Stomach (tissue), 9 donors: ENCODE results near the gene CCDC116. TPM values are rescaled to one million over a fixed set of nuclear protein-coding genes. Genes with fewer than 3 reads are reported as not detected.

Experiments
- DNase-seq, 2 donors: peaks; one replicate each; pipeline versions ENCODE4 v3.0.0 to v3.0.0-alpha.2; 2013 to 2019
- H3K27ac ChIP-seq, 5 donors: fragments of 200-600 bp in 4 of 5; sonication (generic) in 4 of 5; one replicate each; pipeline ENCODE4 v1.5.1; 2013 to 2019; ENCODE audit warnings: mild to moderate bottlenecking in 1 of 5, moderate library complexity in 1 of 5
- H3K27me3 ChIP-seq, 3 donors: fragments of 200-600 bp; sonication (generic); one replicate each; pipeline ENCODE4 v1.5.1; 2017 to 2019; ENCODE audit warnings: mixed run types in 1 of 3
- H3K36me3 ChIP-seq, 4 donors: fragments of 200-600 bp; sonication (generic); 1 replicate in 3 of 4; 2 replicates in 1 of 4; pipeline ENCODE4 v1.5.1; 2016 to 2019
- H3K4me1 ChIP-seq, 4 donors: fragments of 200-600 bp; sonication (generic); one replicate each; pipeline ENCODE4 v1.5.1; 2016 to 2019
- H3K4me3 ChIP-seq, 4 donors: fragments of 200-600 bp; sonication (generic) in 3 of 4; one replicate each; pipeline ENCODE4 v1.5.1; 2016 to 2019; ENCODE audit warnings: mild to moderate bottlenecking in 1 of 4
- H3K9me3 ChIP-seq, 4 donors: fragments of 200-600 bp; sonication (generic); one replicate each; pipeline ENCODE4 v1.5.1; 2016 to 2019
- CTCF ChIP-seq, 7 experiments: fragments of 450-650 bp in 4 of 7; fragments of 200-600 bp in 3 of 7; sonication (generic) in 3 of 7; IDR thresholded peaks; one replicate each; pipeline ENCODE4 v1.5.1; 2016 to 2019; ENCODE audit warnings: antibody characterized with exemption in 7 of 7, control low read depth in 2 of 7, mild to moderate bottlenecking in 1 of 7
- EP300 ChIP-seq: sonication (generic); formaldehyde crosslinking; IDR thresholded peaks from one replicate; pipeline ENCODE4 v1.6.1; 2017; ENCODE audit warnings: antibody characterized with exemption
- POLR2A ChIP-seq, 4 donors: fragments of 450-650 bp; IDR thresholded peaks; one replicate each; pipeline ENCODE4 v1.6.1; 2016; ENCODE audit warnings: antibody characterized with exemption in 4 of 4, control low read depth in 2 of 4, mild to moderate bottlenecking in 1 of 4, moderate library complexity in 1 of 4
- POLR2AphosphoS5 ChIP-seq, 3 donors: sonication (generic); formaldehyde crosslinking; IDR thresholded peaks; one replicate each; pipeline ENCODE4 v1.6.1; 2016; ENCODE audit warnings: antibody characterized with exemption in 3 of 3
- WGBS, 5 donors: extraction: QIAGEN DNeasy Blood & Tissue Kit in 3 of 5; methylation state at CpG; one replicate each; pipeline versions ENCODE4 v1.1.5 to v1.1.7; 2013 to 2018; 5-methylcytosine and 5-hydroxymethylcytosine counted together
- intact Hi-C: fragments of 100-400 bp; cut with DNase I; formaldehyde crosslinking; loops from one replicate; pipeline ENCODE4 v1.15.1; 2023; ENCODE audit warnings: low total_unique reads
- polyA plus RNA-seq, 3 donors: library from polyadenylated mRNA; stranded (reverse); fragments of 200-250 nt; gene quantifications; one replicate each; pipeline ENCODE4 v1.2.3, GENCODE V29; 2013
- total RNA-seq, 5 donors: library from RNA; depleted of rRNA; stranded (reverse); fragments of >200 nt; gene quantifications; one replicate each; pipeline versions ENCODE4 v1.1.0 to v1.2.3, GENCODE V29; 2014 to 2016
- donor health status: healthy with polysubstance abuse.
- donor health status: Bipolar disorder and iron deficiency.
- donor health status: healthy.

Gene CCDC116
- total and polyA plus RNA-seq, 8 donors, result 0.25 to 0.48 TPM; not detected in 6

DNA sequence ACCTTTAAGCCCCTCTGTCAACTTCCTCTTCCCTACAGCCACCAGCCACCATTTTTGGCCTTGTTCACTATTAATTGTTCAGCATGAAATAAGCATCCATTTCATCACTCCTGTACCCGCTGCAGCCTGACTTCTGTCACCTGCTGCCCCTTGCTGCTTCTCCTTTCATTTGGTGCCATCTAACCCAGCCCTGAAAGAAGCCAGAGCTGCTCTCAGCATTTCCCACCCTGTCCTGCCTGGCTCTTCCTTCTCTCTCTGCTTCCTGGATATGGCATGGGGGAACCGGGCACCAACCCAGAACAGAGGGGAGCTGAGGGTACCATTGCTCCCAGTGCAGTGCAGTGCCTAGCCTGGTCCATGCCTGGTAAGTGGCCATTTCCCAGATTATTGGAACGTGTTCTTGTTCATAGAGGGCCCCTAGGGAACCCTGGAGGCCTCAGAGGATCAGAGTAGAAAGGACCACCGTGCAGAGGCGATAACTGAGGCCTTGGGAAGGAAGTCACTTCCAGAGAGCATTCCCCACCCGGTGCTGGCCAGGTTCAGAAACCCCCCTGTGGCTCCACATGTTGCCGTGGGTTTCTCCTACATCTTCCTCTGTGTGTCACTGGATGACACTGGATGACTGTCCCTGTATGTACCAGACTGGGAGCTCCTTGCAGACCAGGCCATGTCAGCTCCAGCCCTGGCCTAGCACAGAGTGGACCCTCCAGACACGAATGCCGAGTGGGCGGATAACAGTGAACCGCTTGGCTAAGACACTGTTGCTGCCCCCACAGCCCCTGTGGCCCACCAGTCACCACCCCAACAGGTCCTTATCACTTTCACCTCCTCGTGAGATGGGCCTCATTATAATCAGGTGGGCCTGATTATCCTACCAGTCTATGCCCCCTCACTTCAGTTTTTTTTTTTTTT, 7.4 kb upstream of the CCDC116 start:
- peaks cover 5 to 44% (median 36%) of the 10 kb centered on the region in 4 donors for H3K36me3 ChIP-seq

GRCh38 chr22:21626073-21626734, 6.4 kb upstream of the CCDC116 start:
- intact Hi-C loops, result no loop called here
- H3K9me3 ChIP-seq, result no peaks in the 10 kb centered on the region
- no peak overlapping the region for H3K4me3 ChIP-seq
- 58 to 80% (median 64%) methylated on average over 4 of the region's 4 CpGs for WGBS, 5 donors
- H3K4me1 ChIP-seq, result peaks cover 18 to 81% (median 50%) of the 10 kb centered on the region in 4 donors
- DNase-seq, result no peak
- H3K27ac ChIP-seq, result no peak overlapping the region
- H3K27me3 ChIP-seq, result no peaks in the 10 kb centered on the region
- H3K36me3 ChIP-seq, result peaks cover 5 to 44% (median 33%) of the 10 kb centered on the region in 4 donors
- no peak for TF ChIP-seq POLR2AphosphoS5 (IDR thresholded peaks at IDR 0.05)
- TF ChIP-seq CTCF (IDR thresholded peaks at IDR 0.05), result no peak
- TF ChIP-seq EP300, result no peak
- no peak for TF ChIP-seq POLR2A (IDR thresholded peaks at IDR 0.05)

More for the DNA sequence above, 7.4 kb upstream of the CCDC116 start:
- no peak for DNase-seq
- TF ChIP-seq EP300 (no peak), POLR2AphosphoS5 (IDR thresholded peaks at IDR 0.05) (no peak), CTCF (IDR thresholded peaks at IDR 0.05) (no peak)
- 78 to 83% (median 80%) methylated on average over 12 of the region's 12 CpGs for WGBS, 5 donors
- Histone ChIP-seq H3K27me3 (no peaks in the 10 kb centered on the region), H3K4me3 (no peak overlapping the region), H3K4me1 (peaks cover 24 to 87% (median 53%) of the 10 kb centered on the region in 4 donors), H3K9me3 (no peaks in the 10 kb centered on the region), H3K27ac (no peak overlapping the region)
- intact Hi-C loops, result no loop called here

DNA sequence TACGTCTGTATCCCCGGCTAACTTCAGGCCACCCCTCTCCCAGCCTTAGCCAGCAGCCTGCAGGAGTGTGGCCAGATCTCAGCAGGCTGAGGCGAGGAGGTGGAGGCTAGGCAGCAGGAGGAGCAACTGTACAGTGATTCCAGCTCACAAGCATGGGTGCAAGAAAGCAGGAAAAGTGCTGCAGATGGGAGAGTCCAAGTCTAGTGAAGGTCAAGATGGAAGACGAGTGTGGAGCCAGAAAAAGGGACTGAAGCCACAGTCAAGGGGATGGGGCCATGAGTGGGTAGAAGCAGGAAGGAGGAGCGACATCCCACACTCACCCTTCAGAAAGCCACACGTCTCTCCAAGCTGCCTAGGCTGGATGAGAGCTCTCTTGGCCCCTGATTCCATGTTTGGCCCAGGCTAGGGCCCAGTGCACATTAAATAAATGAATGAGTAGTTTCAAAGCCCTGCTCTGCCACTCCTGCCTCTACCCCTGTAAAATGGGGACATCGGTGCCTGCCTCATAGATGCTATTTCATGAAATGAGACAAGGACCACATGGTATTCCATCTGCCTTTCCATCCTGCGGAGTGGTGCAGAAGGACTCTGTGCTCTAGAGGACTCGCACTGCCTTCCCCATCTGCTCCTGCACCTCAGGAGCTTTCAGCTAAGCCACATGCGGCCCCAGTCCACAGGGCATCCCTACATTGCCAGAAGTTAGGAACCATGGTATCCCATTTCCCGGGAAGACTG, 5.7 kb upstream of the CCDC116 start:
- 78 to 84% (median 83%) methylated on average over 11 of the region's 11 CpGs for WGBS, 5 donors
- H3K4me3 ChIP-seq, result no peak overlapping the region
- H3K27ac ChIP-seq, result no peak overlapping the region
- H3K9me3 ChIP-seq, result no peaks in the 10 kb centered on the region
- no peak for DNase-seq
- peaks cover 18 to 76% (median 49%) of the 10 kb centered on the region in 4 donors for H3K4me1 ChIP-seq
- H3K36me3 ChIP-seq, result peaks cover 5 to 43% (median 32%) of the 10 kb centered on the region in 4 donors
- intact Hi-C loops, result no loop called here
- TF ChIP-seq CTCF (IDR thresholded peaks at IDR 0.05) (no peak), POLR2AphosphoS5 (IDR thresholded peaks at IDR 0.05) (no peak), POLR2A (IDR thresholded peaks at IDR 0.05) (no peak), EP300 (no peak)
- no peaks in the 10 kb centered on the region for H3K27me3 ChIP-seq
